ENCODE measurements around the gene AP2A1.

GRCh38 chr19:49837009-49837310 lies 70.2 kb downstream of the AP2A1 start:
- no peak for TF ChIP-seq CTCF (IDR thresholded peaks at IDR 0.05)
- no peak for TF ChIP-seq POLR2A (IDR thresholded peaks at IDR 0.05)
